Measurements from ENCODE around the gene KCTD15. TPM values are rescaled to one million over a fixed set of nuclear protein-coding genes. Genes with fewer than 3 reads are reported as not detected.

The KCTD15 gene
- total RNA-seq, 1 experiment from 2014 or later: 41.5 TPM

DNA sequence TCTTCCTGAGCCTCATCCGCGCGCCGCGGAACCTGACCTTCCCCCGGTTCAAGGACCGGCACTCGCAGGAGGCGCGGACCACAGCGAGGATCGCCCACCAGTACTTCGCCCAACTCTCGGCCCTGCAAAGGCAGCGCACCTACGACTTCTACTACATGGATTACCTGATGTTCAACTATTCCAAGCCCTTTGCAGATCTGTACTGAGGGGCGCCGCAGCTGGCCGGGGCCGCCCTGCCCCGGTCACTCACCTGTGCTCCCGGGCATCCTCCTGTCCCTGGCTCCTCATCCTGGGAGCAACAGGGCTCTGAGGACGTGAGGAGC, 23.9 kb upstream of the KCTD15 start:
- TF ChIP-seq ZNF138 (CRISPR knock-in tag; conservative IDR thresholded peaks at IDR 0.05): no peak
- TF ChIP-seq TCF7 (CRISPR knock-in tag; IDR thresholded peaks at IDR 0.05; ENCODE audit: low read depth): no peak
- TF ChIP-seq CBFB (CRISPR knock-in tag; IDR thresholded peaks at IDR 0.05; ENCODE audit: low read depth): no peak
- TF ChIP-seq KAT7 (CRISPR knock-in tag; IDR thresholded peaks at IDR 0.05; ENCODE audit: borderline replicate concordance): no peak
- no peak for TF ChIP-seq OVOL2 (CRISPR knock-in tag; IDR thresholded peaks at IDR 0.05; ENCODE audit: borderline replicate concordance)
- TF ChIP-seq PRRX2 (CRISPR knock-in tag; IDR thresholded peaks at IDR 0.05): no peak
- TF ChIP-seq AR (CRISPR knock-in tag; IDR thresholded peaks at IDR 0.05): no peak
- TF ChIP-seq, protein P1, sequence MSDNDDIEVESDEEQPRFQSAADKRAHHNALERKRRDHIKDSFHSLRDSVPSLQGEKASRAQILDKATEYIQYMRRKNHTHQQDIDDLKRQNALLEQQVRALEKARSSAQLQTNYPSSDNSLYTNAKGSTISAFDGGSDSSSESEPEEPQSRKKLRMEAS (CRISPR knock-in tag; IDR thresholded peaks at IDR 0.05): no peak
- TF ChIP-seq ETV6 (CRISPR knock-in tag; IDR thresholded peaks at IDR 0.05): no peak
- TF ChIP-seq, protein P2, sequence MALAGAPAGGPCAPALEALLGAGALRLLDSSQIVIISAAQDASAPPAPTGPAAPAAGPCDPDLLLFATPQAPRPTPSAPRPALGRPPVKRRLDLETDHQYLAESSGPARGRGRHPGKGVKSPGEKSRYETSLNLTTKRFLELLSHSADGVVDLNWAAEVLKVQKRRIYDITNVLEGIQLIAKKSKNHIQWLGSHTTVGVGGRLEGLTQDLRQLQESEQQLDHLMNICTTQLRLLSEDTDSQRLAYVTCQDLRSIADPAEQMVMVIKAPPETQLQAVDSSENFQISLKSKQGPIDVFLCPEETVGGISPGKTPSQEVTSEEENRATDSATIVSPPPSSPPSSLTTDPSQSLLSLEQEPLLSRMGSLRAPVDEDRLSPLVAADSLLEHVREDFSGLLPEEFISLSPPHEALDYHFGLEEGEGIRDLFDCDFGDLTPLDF (CRISPR knock-in tag; IDR thresholded peaks at IDR 0.05): no peak
- no peak for TF ChIP-seq FOXP4 (CRISPR knock-in tag; IDR thresholded peaks at IDR 0.05)
- TF ChIP-seq GABPB1 (CRISPR knock-in tag; IDR thresholded peaks at IDR 0.05): no peak
- TF ChIP-seq ZNF396 (CRISPR knock-in tag; IDR thresholded peaks at IDR 0.05; ENCODE audit: borderline replicate concordance): no peak
- TF ChIP-seq GRHL2 (CRISPR knock-in tag; IDR thresholded peaks at IDR 0.05; ENCODE audit: insufficient replicate concordance, severe bottlenecking): no peak
- no peak for TF ChIP-seq GTF2I (CRISPR knock-in tag; conservative IDR thresholded peaks at IDR 0.05)
- TF ChIP-seq IRF2 (CRISPR knock-in tag; IDR thresholded peaks at IDR 0.05; ENCODE audit: borderline replicate concordance, low read depth): no peak
- no peak for TF ChIP-seq USF1 (CRISPR knock-in tag; IDR thresholded peaks at IDR 0.05)
- no peak for TF ChIP-seq TEAD4 (CRISPR knock-in tag; IDR thresholded peaks at IDR 0.05)
- Mint-ChIP-seq H3K27me3 (ENCODE audit: low read depth) (no peaks in the 10 kb centered on the region; the same call in 1 of the 2 replicates), H3K4me3 (no peak overlapping the region), H3K4me1 (no peaks in the 10 kb centered on the region), H3K36me3 (no peaks in the 10 kb centered on the region), H3K9me3 (no peaks in the 10 kb centered on the region), H3K27ac (no peak overlapping the region)
- no peak for ATAC-seq
- CTCF ChIA-PET: interaction anchor here (0.8 to 1.0 kb wide), 2 partner anchors 356 to 357 kb away, joined by 3 to 4 read pairs; no protein-coding TSS in a partner anchor
- POLR2A ChIA-PET: no interaction called here
- no peak for DNase-seq (ENCODE audit: low spot score)

- ATAC-seq (no peak), DNase-seq (ENCODE audit: low spot score) (no peak)
- Mint-ChIP-seq H3K4me1 (peaks cover 7% of the 10 kb centered on the region), H3K4me3 (no peak overlapping the region), H3K27ac (no peak overlapping the region), H3K9me3 (no peaks in the 10 kb centered on the region), H3K36me3 (no peaks in the 10 kb centered on the region), H3K27me3 (ENCODE audit: low read depth) (peaks cover 8% of the 10 kb centered on the region)
- POLR2A ChIA-PET: no interaction called here
- CTCF ChIA-PET: interaction anchor here (0.8 to 1.4 kb wide), 3 partner anchors 21 to 358 kb away, joined by 3 to 6 read pairs (median 3); no protein-coding TSS in a partner anchor
- no peak for TF ChIP-seq ZNF671 (CRISPR knock-in tag; IDR thresholded peaks at IDR 0.05)
- TF ChIP-seq, protein P3, sequence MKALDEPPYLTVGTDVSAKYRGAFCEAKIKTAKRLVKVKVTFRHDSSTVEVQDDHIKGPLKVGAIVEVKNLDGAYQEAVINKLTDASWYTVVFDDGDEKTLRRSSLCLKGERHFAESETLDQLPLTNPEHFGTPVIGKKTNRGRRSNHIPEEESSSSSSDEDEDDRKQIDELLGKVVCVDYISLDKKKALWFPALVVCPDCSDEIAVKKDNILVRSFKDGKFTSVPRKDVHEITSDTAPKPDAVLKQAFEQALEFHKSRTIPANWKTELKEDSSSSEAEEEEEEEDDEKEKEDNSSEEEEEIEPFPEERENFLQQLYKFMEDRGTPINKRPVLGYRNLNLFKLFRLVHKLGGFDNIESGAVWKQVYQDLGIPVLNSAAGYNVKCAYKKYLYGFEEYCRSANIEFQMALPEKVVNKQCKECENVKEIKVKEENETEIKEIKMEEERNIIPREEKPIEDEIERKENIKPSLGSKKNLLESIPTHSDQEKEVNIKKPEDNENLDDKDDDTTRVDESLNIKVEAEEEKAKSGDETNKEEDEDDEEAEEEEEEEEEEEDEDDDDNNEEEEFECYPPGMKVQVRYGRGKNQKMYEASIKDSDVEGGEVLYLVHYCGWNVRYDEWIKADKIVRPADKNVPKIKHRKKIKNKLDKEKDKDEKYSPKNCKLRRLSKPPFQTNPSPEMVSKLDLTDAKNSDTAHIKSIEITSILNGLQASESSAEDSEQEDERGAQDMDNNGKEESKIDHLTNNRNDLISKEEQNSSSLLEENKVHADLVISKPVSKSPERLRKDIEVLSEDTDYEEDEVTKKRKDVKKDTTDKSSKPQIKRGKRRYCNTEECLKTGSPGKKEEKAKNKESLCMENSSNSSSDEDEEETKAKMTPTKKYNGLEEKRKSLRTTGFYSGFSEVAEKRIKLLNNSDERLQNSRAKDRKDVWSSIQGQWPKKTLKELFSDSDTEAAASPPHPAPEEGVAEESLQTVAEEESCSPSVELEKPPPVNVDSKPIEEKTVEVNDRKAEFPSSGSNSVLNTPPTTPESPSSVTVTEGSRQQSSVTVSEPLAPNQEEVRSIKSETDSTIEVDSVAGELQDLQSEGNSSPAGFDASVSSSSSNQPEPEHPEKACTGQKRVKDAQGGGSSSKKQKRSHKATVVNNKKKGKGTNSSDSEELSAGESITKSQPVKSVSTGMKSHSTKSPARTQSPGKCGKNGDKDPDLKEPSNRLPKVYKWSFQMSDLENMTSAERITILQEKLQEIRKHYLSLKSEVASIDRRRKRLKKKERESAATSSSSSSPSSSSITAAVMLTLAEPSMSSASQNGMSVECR (CRISPR knock-in tag; IDR thresholded peaks at IDR 0.05; ENCODE audit: borderline replicate concordance): no peak
- no peak for TF ChIP-seq CBFB (CRISPR knock-in tag; IDR thresholded peaks at IDR 0.05; ENCODE audit: low read depth)
- TF ChIP-seq CREM (CRISPR knock-in tag; IDR thresholded peaks at IDR 0.05): no peak
- TF ChIP-seq TP53 (CRISPR knock-in tag; IDR thresholded peaks at IDR 0.05): no peak
Measured at GRCh38 chr19:33773704-33774624, 22.7 kb upstream of the KCTD15 start.

Data from WTC11 (cell line).